ENCODE data around the gene PTEN. TPM values are rescaled to one million over a fixed set of nuclear protein-coding genes. Genes with fewer than 3 reads are reported as not detected.
A peak's percentile ranks its signal among the peaks of the same experiment; 100 is the strongest.

PTEN gene
- total RNA-seq, 3 donors from 2014 or later: 178 to 366 (median 186) TPM

- Histone ChIP-seq H3K36me3 (no peaks in the 10 kb centered on the region), H3K27ac (no peak overlapping the region), H3K9me3 (no peaks in the 10 kb centered on the region), H3K27me3 (no peaks in the 10 kb centered on the region), H3K4me3 (peak overlapping the region in 2 of 3 donors; percentile 72 to 73), H3K4me1 (peaks cover 0 to 7% of the 10 kb centered on the region in 2 donors)
- no peak for DNase-seq (ENCODE audit: low spot score in 2 of 2)
- TF ChIP-seq POLR2A (IDR thresholded peaks at IDR 0.05): no peak
- TF ChIP-seq, protein P1, sequence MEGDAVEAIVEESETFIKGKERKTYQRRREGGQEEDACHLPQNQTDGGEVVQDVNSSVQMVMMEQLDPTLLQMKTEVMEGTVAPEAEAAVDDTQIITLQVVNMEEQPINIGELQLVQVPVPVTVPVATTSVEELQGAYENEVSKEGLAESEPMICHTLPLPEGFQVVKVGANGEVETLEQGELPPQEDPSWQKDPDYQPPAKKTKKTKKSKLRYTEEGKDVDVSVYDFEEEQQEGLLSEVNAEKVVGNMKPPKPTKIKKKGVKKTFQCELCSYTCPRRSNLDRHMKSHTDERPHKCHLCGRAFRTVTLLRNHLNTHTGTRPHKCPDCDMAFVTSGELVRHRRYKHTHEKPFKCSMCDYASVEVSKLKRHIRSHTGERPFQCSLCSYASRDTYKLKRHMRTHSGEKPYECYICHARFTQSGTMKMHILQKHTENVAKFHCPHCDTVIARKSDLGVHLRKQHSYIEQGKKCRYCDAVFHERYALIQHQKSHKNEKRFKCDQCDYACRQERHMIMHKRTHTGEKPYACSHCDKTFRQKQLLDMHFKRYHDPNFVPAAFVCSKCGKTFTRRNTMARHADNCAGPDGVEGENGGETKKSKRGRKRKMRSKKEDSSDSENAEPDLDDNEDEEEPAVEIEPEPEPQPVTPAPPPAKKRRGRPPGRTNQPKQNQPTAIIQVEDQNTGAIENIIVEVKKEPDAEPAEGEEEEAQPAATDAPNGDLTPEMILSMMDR (IDR thresholded peaks at IDR 0.05): no peak
- TF ChIP-seq POLR2AphosphoS5 (IDR thresholded peaks at IDR 0.05): no peak
- intact Hi-C loops (cut with DNase I; ENCODE audit: low total_unique reads): no loop called here
These were observed 6.5 kb downstream of the PTEN start for GRCh38 chr10:87869773-87870551.

DNA sequence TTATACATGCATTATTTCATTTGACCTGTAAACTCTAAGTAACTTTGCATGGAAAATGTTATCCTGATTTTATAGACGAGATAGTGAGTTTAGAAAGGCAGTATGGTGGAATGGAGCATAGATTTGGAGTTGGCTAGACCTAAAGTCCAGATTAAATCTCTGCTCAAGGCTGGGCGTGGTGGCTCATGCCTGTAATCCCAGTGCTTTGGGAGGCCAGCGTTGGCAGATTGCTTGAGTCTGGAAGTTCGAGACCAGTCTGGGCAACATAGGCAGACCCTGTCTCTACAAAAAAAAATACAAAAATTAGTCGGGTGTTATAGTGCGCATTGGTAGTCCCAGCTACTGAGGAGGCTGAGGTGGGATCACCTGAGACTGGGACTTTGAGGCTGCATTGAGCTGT lies 9.4 kb downstream of the PTEN start:
- no peaks in the 10 kb centered on the region for H3K27me3 ChIP-seq
- H3K4me1 ChIP-seq: peaks cover 0 to 7% of the 10 kb centered on the region in 2 donors
- H3K36me3 ChIP-seq: no peaks in the 10 kb centered on the region
- H3K4me3 ChIP-seq: peak overlapping the region in 1 of 3 donors; percentile 1
- H3K9me3 ChIP-seq: no peaks in the 10 kb centered on the region
- H3K27ac ChIP-seq: no peak overlapping the region
- intact Hi-C loops (cut with DNase I; ENCODE audit: low total_unique reads): no loop called here
- no peak for DNase-seq (ENCODE audit: low spot score in 2 of 2)
- no peak for TF ChIP-seq POLR2AphosphoS5 (IDR thresholded peaks at IDR 0.05)
- TF ChIP-seq, protein P1 (IDR thresholded peaks at IDR 0.05): no peak
- TF ChIP-seq POLR2A (IDR thresholded peaks at IDR 0.05): no peak

GRCh38 chr10:87873656-87874055 lies 10.2 kb downstream of the PTEN start:
- DNase-seq (ENCODE audit: low spot score in 2 of 2): no peak
- TF ChIP-seq, protein P1 (IDR thresholded peaks at IDR 0.05): no peak
- TF ChIP-seq POLR2A (IDR thresholded peaks at IDR 0.05): no peak
- no peaks in the 10 kb centered on the region for H3K27me3 ChIP-seq

GRCh38 chr10:87875929-87876571 lies 12.6 kb downstream of the PTEN start:
- no peaks in the 10 kb centered on the region for H3K4me1 ChIP-seq
- no peak overlapping the region for H3K27ac ChIP-seq
- intact Hi-C loops (cut with DNase I; ENCODE audit: low total_unique reads): no loop called here
- peak overlapping the region in 1 of 3 donors; percentile 6 for H3K4me3 ChIP-seq
- no peaks in the 10 kb centered on the region for H3K36me3 ChIP-seq
- TF ChIP-seq POLR2AphosphoS5 (IDR thresholded peaks at IDR 0.05) (no peak), POLR2A (IDR thresholded peaks at IDR 0.05) (no peak)
- TF ChIP-seq, protein P1 (IDR thresholded peaks at IDR 0.05): no peak
- no peak for DNase-seq (ENCODE audit: low spot score in 2 of 2)
- H3K9me3 ChIP-seq: no peaks in the 10 kb centered on the region
- no peaks in the 10 kb centered on the region for H3K27me3 ChIP-seq

More at GRCh38 chr10:87873656-87874055, 10.2 kb downstream of the PTEN start:
- no peaks in the 10 kb centered on the region for H3K36me3 ChIP-seq
- intact Hi-C loops (cut with DNase I; ENCODE audit: low total_unique reads): no loop called here
- H3K4me1 ChIP-seq: peaks cover 0 to 2% of the 10 kb centered on the region in 2 donors
- peak overlapping the region in 1 of 2 donors; percentile 10 for H3K27ac ChIP-seq
- H3K9me3 ChIP-seq: no peaks in the 10 kb centered on the region
- H3K4me3 ChIP-seq: no peak overlapping the region

Data from breast epithelium (tissue), 4 donors.